H1 (cell line): ENCODE data around the gene C20orf202. TPM values are rescaled to one million over a fixed set of nuclear protein-coding genes. Genes with fewer than 3 reads are reported as not detected.

Experiments used
- CTCF ChIA-PET: fragments of 300-600 bp; sonication (Branson Sonifier 250); formaldehyde crosslinking; loops from one replicate; lab custom pipeline; 2021; ENCODE audit not compliant: partially characterized antibody; lab: Charles Lee
- POLR2A ChIA-PET: fragments of 300-600 bp; sonication (Branson Sonifier 250); formaldehyde crosslinking; loops from one replicate; lab custom pipeline; 2021; ENCODE audit warnings: inconsistent platforms; ENCODE audit not compliant: partially characterized antibody; lab: Charles Lee
- DNase-seq, 2 experiments: peaks; one replicate each; pipeline versions ENCODE4 v3.0.0 to v3.0.0-alpha.2; 2010 to 2022; ENCODE audit warnings: low spot score in 2 of 2, low read depth in 1 of 2, mixed read lengths in 1 of 2
- FAIRE-seq: peaks from 2 replicates; lab custom pipeline; 2011; peaks lifted over from hg19 to GRCh38; lab: Jason Lieb, UNC
- H2AFZ ChIP-seq: 2 replicates; pipeline ENCODE4 v1.8.1; 2012; ENCODE audit warnings: low read length, inconsistent platforms
- H2AK5ac ChIP-seq: 2 replicates; pipeline ENCODE4 v1.6.1; 2013; ENCODE audit warnings: low read depth, low read length
- H2BK120ac ChIP-seq: replicated peaks from 2 replicates; pipeline ENCODE3; 2013; ENCODE audit warnings: low read depth, low read length, inconsistent platforms
- H2BK12ac ChIP-seq: 2 replicates; pipeline ENCODE4 v1.6.1; 2013; ENCODE audit warnings: low read depth, low read length
- H2BK15ac ChIP-seq: 2 replicates; pipeline ENCODE4 v1.6.1; 2013; ENCODE audit warnings: low read length
- H2BK20ac ChIP-seq: 2 replicates; pipeline ENCODE4 v1.6.1; 2013; ENCODE audit warnings: low read length
- H2BK5ac ChIP-seq: 2 replicates; pipeline ENCODE4 v1.6.1; 2013; ENCODE audit warnings: low read depth, low read length
- H3K14ac ChIP-seq: 2 replicates; pipeline ENCODE4 v1.6.1; 2013; ENCODE audit warnings: inconsistent platforms; ENCODE audit not compliant: insufficient read length
- H3K18ac ChIP-seq: 2 replicates; pipeline ENCODE4 v1.6.1; 2013; ENCODE audit warnings: low read length; ENCODE audit errors: extremely low read depth
- H3K23ac ChIP-seq: 2 replicates; pipeline ENCODE4 v1.6.1; 2013; ENCODE audit warnings: inconsistent platforms; ENCODE audit not compliant: insufficient read length
- H3K23me2 ChIP-seq: 2 replicates; pipeline ENCODE4 v1.6.1; 2013; ENCODE audit warnings: low read depth, low read length
- H3K27ac ChIP-seq: 2 replicates; pipeline ENCODE4 v1.6.1; 2011; ENCODE audit warnings: low read depth, low read length, inconsistent platforms
- H3K27me3 ChIP-seq, 4 experiments: replicated peaks in 1 of 4; 1 replicate in 1 of 4; 2 replicates in 3 of 4; pipeline versions ENCODE4 v1.6.1 to v1.8.1; 2011 to 2013; ENCODE audit warnings: low read length in 3 of 4, mild to moderate bottlenecking in 3 of 4, inconsistent platforms in 2 of 4, mixed read lengths in 2 of 4, moderate library complexity in 1 of 4; ENCODE audit not compliant: control insufficient read depth in 3 of 4, insufficient read depth in 3 of 4; ENCODE audit errors: extremely low read depth in 1 of 4
- H3K36me3 ChIP-seq, 4 experiments: 2 replicates each; pipeline versions ENCODE4 v1.6.1 to v1.8.1; 2011 to 2013; ENCODE audit warnings: mild to moderate bottlenecking in 4 of 4, low read length in 3 of 4, moderate library complexity in 2 of 4, control low read depth in 1 of 4, inconsistent platforms in 1 of 4; ENCODE audit not compliant: insufficient read depth in 4 of 4, control insufficient read depth in 2 of 4
- H3K4ac ChIP-seq: replicated peaks from 2 replicates; pipeline ENCODE3; 2013; ENCODE audit warnings: low read length, low read depth, mixed read lengths, inconsistent platforms; ENCODE audit not compliant: insufficient read length
- H3K4me1 ChIP-seq, 4 experiments: replicated peaks in 1 of 4; 1 replicate in 1 of 4; 2 replicates in 3 of 4; pipeline versions ENCODE4 v1.6.1 to v1.8.1; 2011 to 2013; ENCODE audit warnings: low read length in 3 of 4, inconsistent platforms in 2 of 4, mixed read lengths in 1 of 4; ENCODE audit not compliant: insufficient read depth in 4 of 4, control insufficient read depth in 3 of 4
- H3K4me2 ChIP-seq, 2 experiments: 2 replicates each; pipeline versions ENCODE4 v1.6.1 to v1.8.1; 2011 to 2013; ENCODE audit warnings: low read depth in 2 of 2, low read length in 2 of 2, control low read depth in 1 of 2, inconsistent platforms in 1 of 2, mild to moderate bottlenecking in 1 of 2; ENCODE audit not compliant: insufficient read depth in 1 of 2
- H3K4me3 ChIP-seq, 4 experiments: fragments of 200-600, 300-600 bp in 1 of 4; sonication (generic), shearing (Covaris generic), sonication (Bioruptor Twin) in 1 of 4; 2 replicates each; pipeline versions ENCODE4 v1.5.1 to v1.8.1; 2011 to 2016; ENCODE audit warnings: low read length in 4 of 4, low read depth in 3 of 4, control low read depth in 2 of 4, inconsistent platforms in 2 of 4, mild to moderate bottlenecking in 2 of 4, mixed read lengths in 1 of 4, moderate library complexity in 1 of 4; ENCODE audit not compliant: insufficient read depth in 2 of 4; ENCODE audit errors: extremely low read depth in 1 of 4
- H3K56ac ChIP-seq: replicated peaks from 2 replicates; pipeline ENCODE3; 2013; ENCODE audit warnings: low read depth, mild to moderate bottlenecking, mixed read lengths, low read length, inconsistent platforms; ENCODE audit not compliant: insufficient read length
- H3K79me1 ChIP-seq: 2 replicates; pipeline ENCODE4 v1.6.1; 2013; ENCODE audit warnings: low read depth, low read length, control low read depth
- H3K79me2 ChIP-seq, 2 experiments: 2 replicates each; pipeline versions ENCODE4 v1.6.1 to v1.8.1; 2012 to 2013; ENCODE audit warnings: low read length in 2 of 2, mild to moderate bottlenecking in 2 of 2, inconsistent platforms in 1 of 2; ENCODE audit not compliant: insufficient read depth in 2 of 2, control insufficient read depth in 1 of 2
- H3K9ac ChIP-seq, 4 experiments: replicated peaks in 1 of 4; 1 replicate in 1 of 4; 2 replicates in 3 of 4; pipeline versions ENCODE4 v1.6.1 to v1.8.1; 2011 to 2013; ENCODE audit warnings: low read depth in 3 of 4, low read length in 3 of 4, control low read depth in 2 of 4, mild to moderate bottlenecking in 2 of 4, moderate library complexity in 2 of 4, inconsistent platforms in 1 of 4; ENCODE audit errors: extremely low read depth in 1 of 4
- H3K9me3 ChIP-seq, 2 experiments: 2 replicates each; pipeline versions ENCODE4 v1.6.1 to v1.8.1; 2012 to 2013; ENCODE audit warnings: mild to moderate bottlenecking in 2 of 2, moderate library complexity in 2 of 2, control low read depth in 1 of 2, inconsistent platforms in 1 of 2, low read depth in 1 of 2, low read length in 1 of 2, mixed read lengths in 1 of 2; ENCODE audit not compliant: insufficient read depth in 2 of 2
- H4K20me1 ChIP-seq, 2 experiments: replicated peaks in 1 of 2; 2 replicates each; pipeline versions ENCODE3 to v1.8.1; 2011 to 2013; ENCODE audit warnings: inconsistent platforms in 2 of 2, low read length in 2 of 2, mild to moderate bottlenecking in 1 of 2; ENCODE audit not compliant: insufficient read depth in 2 of 2, control insufficient read depth in 1 of 2
- H4K5ac ChIP-seq: 2 replicates; pipeline ENCODE4 v1.6.1; 2013; ENCODE audit warnings: low read length, low read depth, mixed read lengths, inconsistent platforms; ENCODE audit not compliant: insufficient read length
- H4K8ac ChIP-seq: 2 replicates; pipeline ENCODE4 v1.8.0; 2013; ENCODE audit warnings: mild to moderate bottlenecking, moderate library complexity, low read length, inconsistent platforms; ENCODE audit not compliant: insufficient read depth; ENCODE audit errors: extremely low read depth
- H4K91ac ChIP-seq: replicated peaks from 2 replicates; pipeline ENCODE3; 2013; ENCODE audit warnings: low read length, mixed read lengths, inconsistent platforms; ENCODE audit not compliant: insufficient read length
- ASH2L ChIP-seq: fragments of 200-600, 300-600 bp; sonication (generic); IDR thresholded peaks from one replicate; pipeline ENCODE4 v1.7.1; 2017; ENCODE audit warnings: low read length
- ATF2 ChIP-seq: IDR thresholded peaks from 2 replicates; pipeline ENCODE4 v1.6.1; 2012; ENCODE audit warnings: low read length, inconsistent platforms
- BACH1 ChIP-seq: IDR thresholded peaks from 2 replicates; pipeline ENCODE4 v1.6.1; 2012; ENCODE audit warnings: low read length, improper control_type of control experiment
- FOSL1 ChIP-seq: IDR thresholded peaks from 2 replicates; pipeline ENCODE4 v1.6.1; 2011; ENCODE audit warnings: mild to moderate bottlenecking, low read depth, low read length, moderate library complexity; ENCODE audit not compliant: insufficient read depth
- HDAC6 ChIP-seq: IDR thresholded peaks from one replicate; pipeline ENCODE4 v1.7.1; 2012; ENCODE audit warnings: low read depth, mild to moderate bottlenecking, inconsistent platforms, low read length, moderate library complexity
- KDM1A ChIP-seq: fragments of 200-600, 300-600 bp; sonication (generic); IDR thresholded peaks from 2 replicates; pipeline ENCODE4 v1.7.1; 2016; ENCODE audit warnings: mild to moderate bottlenecking, low read length, borderline replicate concordance
- POLR2AphosphoS5 ChIP-seq: IDR thresholded peaks from 2 replicates; pipeline ENCODE4 v1.6.1; 2011; ENCODE audit warnings: low read depth, low read length
- RXRA ChIP-seq: IDR thresholded peaks from 2 replicates; pipeline ENCODE4 v1.6.1; 2011; ENCODE audit warnings: low read depth, mild to moderate bottlenecking, low read length, moderate library complexity; ENCODE audit not compliant: insufficient read depth
- SIX5 ChIP-seq: IDR thresholded peaks from 2 replicates; pipeline ENCODE4 v1.6.1; 2011; ENCODE audit warnings: mild to moderate bottlenecking, low read depth, low read length
- SP1 ChIP-seq: IDR thresholded peaks from 2 replicates; pipeline ENCODE4 v1.6.1; 2011; ENCODE audit warnings: low read depth, low read length
- SRF ChIP-seq: IDR thresholded peaks from 2 replicates; pipeline ENCODE4 v1.6.1; 2011; ENCODE audit warnings: mild to moderate bottlenecking, low read depth, low read length, moderate library complexity
- TAF7 ChIP-seq: optimal IDR thresholded peaks from 2 replicates; pipeline ENCODE3; 2011; ENCODE audit warnings: low read depth, mild to moderate bottlenecking, inconsistent platforms, low read length, moderate library complexity, borderline replicate concordance
- TCF12 ChIP-seq: IDR thresholded peaks from 2 replicates; pipeline ENCODE4 v1.6.1; 2011; ENCODE audit warnings: low read depth, mild to moderate bottlenecking, low read length
- YY1 ChIP-seq: IDR thresholded peaks from 2 replicates; pipeline ENCODE4 v1.6.1; 2011; ENCODE audit warnings: low read depth, mild to moderate bottlenecking, low read length
- WGBS, 2 experiments: shearing (Covaris generic) in 1 of 2; methylation state at CpG; one replicate each; pipeline versions ENCODE4 v1.1.6 to v1.1.7; 2013 to 2015; ENCODE audit warnings: low lambda C conversion rate in 2 of 2, mixed read lengths in 2 of 2, inconsistent platforms in 1 of 2, low coverage in 1 of 2, missing lambda C conversion rate in 1 of 2; ENCODE audit not compliant: insufficient replicate concordance in 2 of 2, insufficient coverage in 1 of 2, insufficient read length in 1 of 2; ENCODE audit errors: extremely low coverage in 1 of 2, missing lambda C conversion rate in 1 of 2; 5-methylcytosine and 5-hydroxymethylcytosine counted together
- polyA plus RNA-seq, 7 experiments: library from polyadenylated mRNA; depleted of rRNA in 3 of 7; stranded (reverse) in 5 of 7; unstranded in 2 of 7; fragments of >200 nt in 5 of 7; fragments of 200-250 nt in 2 of 7; gene quantifications; 1 replicate in 5 of 7; 2 replicates in 1 of 7; 4 replicates in 1 of 7; pipeline versions ENCODE4 v1.2.1 to v1.2.3, GENCODE V29; 2011 to 2013; ENCODE audit warnings: missing spikeins in 2 of 7, mixed read lengths in 2 of 7
- total RNA-seq: library from RNA; stranded (reverse); fragmentation: NEBNext Ultra II Directional; extraction: Animal tissue kit (Norgen Biotek cat#: 25700); gene quantifications from 2 replicates; pipeline ENCODE4 v1.2.1, GENCODE V29; 2021

The C20orf202 gene
- total and polyA plus RNA-seq, 2 of the 8 experiments (the other 6 are each of a cell fraction or from before 2014, with no cell fraction given): 0.12 TPM; not detected in 1

GRCh38 chr20:1240549-1240948 lies 37.3 kb downstream of the C20orf202 start:
- WGBS, 2 experiments: 83% methylated on average over 5 of the region's 5 CpGs; no CpG with 5 or more reads in 1 of the 2 experiments
- H2BK12ac ChIP-seq: no peak overlapping the region
- CTCF ChIA-PET: no interaction called here

More at GRCh38 chr20:1240549-1240948, 37.3 kb downstream of the C20orf202 start:
- Histone ChIP-seq H3K9ac (no peak overlapping the region), H3K23me2 (no peaks in the 10 kb centered on the region), H3K4me3 (no peak overlapping the region), H3K56ac (no peak overlapping the region), H4K8ac (no peak overlapping the region), H2AK5ac (no peak overlapping the region), H3K9me3 (no peaks in the 10 kb centered on the region), H3K4me1 (no peaks in the 10 kb centered on the region), H3K18ac (no peak overlapping the region), H4K20me1 (no peaks in the 10 kb centered on the region), H3K79me1 (no peaks in the 10 kb centered on the region), H3K27ac (no peak overlapping the region), H3K27me3 (no peaks in the 10 kb centered on the region), H2BK5ac (no peak overlapping the region), H3K14ac (no peak overlapping the region), H3K23ac (no peak overlapping the region), H2AFZ (no peak overlapping the region), H2BK120ac (no peak overlapping the region), H3K4ac (no peak overlapping the region), H4K91ac (no peak overlapping the region), H4K5ac (no peak overlapping the region), H2BK15ac (no peak overlapping the region), H3K79me2 (no peaks in the 10 kb centered on the region), H3K36me3 (no peaks in the 10 kb centered on the region), H3K4me2 (no peak overlapping the region), H2BK20ac (no peak overlapping the region)
- DNase-seq (no peak), FAIRE-seq (no peak)
- POLR2A ChIA-PET: interaction anchor here (1.0 to 1.1 kb wide), 2 partner anchors 15 to 69 kb away, joined by 3 to 5 read pairs; partner anchors contain the start of gene RAD21L1
- TF ChIP-seq POLR2AphosphoS5 (no peak), FOSL1 (no peak), TCF12 (no peak), RXRA (no peak), YY1 (no peak), BACH1 (no peak), HDAC6 (no peak), TAF7 (no peak), SP1 (no peak), SIX5 (no peak), ASH2L (no peak), ATF2 (no peak), SRF (no peak), KDM1A (no peak)
